Hematopoietic multipotent progenitor cell treated with erythropoietin and hydrocortisone succinate and interleukin-3 and kit ligand, for 15 days (in vitro differentiated cells): ENCODE measurements around the gene NBEA.
"Not testable (repeated sequence)": the region's sequence is repeated elsewhere in the genome, so short reads cannot be mapped to it uniquely, and the experiment has no call there.

Experiments
- DNase-seq: peaks from one replicate; pipeline ENCODE4 v3.0.0-alpha.2; 2015; ENCODE audit warnings: low spot score

NBEA gene

GRCh38 chr13:35389535-35389934, 447.5 kb downstream of the NBEA start:
- DNase-seq = no peak

GRCh38 chr13:35392768-35393167, 450.7 kb downstream of the NBEA start:
- DNase-seq = no peak

- no peak for DNase-seq
Measured at GRCh38 chr13:35393886-35394285, 451.8 kb downstream of the NBEA start.

GRCh38 chr13:35408285-35408684, 466.2 kb downstream of the NBEA start:
- not testable (repeated sequence) for DNase-seq

DNA sequence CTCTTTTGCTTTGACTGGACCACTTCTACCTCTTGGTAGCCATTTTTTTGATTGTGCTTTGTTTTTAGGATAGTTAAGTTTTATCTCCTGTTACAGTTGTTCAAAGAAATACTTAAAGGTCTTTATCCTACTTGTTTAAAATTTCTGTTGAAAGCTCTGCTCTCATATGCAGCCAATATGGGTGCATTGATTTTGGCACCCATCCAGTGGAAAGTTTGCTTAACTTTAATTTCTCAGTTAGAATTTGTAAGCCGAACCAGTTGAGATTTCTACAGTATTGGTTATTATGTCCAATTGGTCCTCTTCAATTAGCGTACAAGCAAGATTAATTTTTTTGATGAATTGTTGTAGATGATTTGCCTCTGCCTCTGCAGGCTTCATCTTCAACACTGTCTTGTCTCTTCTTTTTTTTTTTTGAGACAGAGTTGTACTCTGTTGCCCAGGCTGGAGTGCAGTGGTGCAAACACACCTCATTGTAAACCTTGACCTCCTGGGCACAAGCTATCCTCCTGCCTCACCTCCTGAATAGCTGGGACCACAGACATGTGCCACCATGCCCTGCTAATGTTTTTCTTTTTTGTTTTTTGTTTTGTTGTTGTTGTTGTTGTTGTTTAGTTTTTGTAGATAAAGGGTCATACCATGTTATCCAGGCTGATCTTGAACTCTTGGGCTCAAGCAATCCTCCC, 469.1 kb downstream of the NBEA start:
- no peak for DNase-seq

DNA sequence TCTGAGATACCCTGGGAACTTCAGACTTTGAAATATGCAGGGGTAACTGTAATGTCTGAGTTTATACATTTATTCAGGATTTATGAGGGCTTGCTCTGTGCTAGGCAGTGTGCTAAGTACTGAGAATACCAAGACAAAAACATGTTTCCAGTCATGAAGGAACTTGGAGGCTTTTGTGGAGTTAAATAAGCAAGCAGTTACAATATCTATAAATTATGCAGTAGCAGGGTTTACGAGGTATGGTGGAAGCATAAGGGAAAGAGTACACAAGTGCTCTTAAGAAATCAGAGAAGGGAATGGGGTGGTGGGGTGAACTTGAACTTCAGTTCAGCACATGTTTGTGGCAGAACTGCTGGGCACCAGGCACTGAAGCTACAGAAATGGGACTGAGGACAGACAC, 506.4 kb downstream of the NBEA start:
- no peak for DNase-seq

- no peak for DNase-seq
Measured at GRCh38 chr13:35449821-35450220, 507.8 kb downstream of the NBEA start.

GRCh38 chr13:35455022-35455421, 513.0 kb downstream of the NBEA start:
- no peak for DNase-seq

DNA sequence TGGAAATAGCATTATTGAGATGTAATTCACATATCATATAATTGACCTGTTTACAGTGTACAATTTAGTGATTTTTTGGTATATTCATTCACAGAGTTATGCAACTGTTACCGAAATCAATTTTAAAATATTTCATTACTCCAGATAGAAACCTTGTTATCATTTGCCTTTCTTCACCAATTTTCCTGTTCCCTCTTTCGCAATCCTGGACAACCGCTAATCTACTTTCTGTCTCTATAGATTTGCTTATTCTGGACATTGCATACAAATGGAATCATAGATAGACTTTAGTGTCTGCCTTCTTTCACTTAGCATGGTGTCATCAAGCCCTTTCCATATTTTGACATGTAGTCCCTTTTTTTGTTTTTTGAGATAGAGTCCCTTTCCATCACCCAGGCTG, 515.2 kb downstream of the NBEA start:
- DNase-seq = no peak

- DNase-seq = no peak
Measured at GRCh38 chr13:35460061-35460460, 518.0 kb downstream of the NBEA start.

- no peak for DNase-seq
Measured at GRCh38 chr13:35465371-35465770, 523.3 kb downstream of the NBEA start.

DNA sequence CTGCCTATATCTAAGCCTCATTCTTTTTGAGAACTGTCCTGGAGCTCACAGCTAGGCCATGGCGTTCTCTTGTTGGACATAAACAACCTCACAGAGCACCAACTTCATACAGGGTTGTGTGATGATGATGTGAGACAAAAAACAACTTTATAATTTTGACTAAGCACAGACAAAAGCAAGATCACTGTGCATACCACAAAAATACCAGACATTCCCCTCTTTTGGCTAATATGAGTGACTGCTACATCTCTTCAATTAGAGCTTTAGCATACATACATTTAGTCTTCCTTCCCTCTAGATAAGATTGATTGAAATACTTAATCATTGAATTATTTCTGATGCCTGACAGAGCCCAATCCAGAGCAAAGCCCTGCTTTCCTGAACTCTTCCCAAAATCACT, 526.1 kb downstream of the NBEA start:
- DNase-seq = no peak

DNA sequence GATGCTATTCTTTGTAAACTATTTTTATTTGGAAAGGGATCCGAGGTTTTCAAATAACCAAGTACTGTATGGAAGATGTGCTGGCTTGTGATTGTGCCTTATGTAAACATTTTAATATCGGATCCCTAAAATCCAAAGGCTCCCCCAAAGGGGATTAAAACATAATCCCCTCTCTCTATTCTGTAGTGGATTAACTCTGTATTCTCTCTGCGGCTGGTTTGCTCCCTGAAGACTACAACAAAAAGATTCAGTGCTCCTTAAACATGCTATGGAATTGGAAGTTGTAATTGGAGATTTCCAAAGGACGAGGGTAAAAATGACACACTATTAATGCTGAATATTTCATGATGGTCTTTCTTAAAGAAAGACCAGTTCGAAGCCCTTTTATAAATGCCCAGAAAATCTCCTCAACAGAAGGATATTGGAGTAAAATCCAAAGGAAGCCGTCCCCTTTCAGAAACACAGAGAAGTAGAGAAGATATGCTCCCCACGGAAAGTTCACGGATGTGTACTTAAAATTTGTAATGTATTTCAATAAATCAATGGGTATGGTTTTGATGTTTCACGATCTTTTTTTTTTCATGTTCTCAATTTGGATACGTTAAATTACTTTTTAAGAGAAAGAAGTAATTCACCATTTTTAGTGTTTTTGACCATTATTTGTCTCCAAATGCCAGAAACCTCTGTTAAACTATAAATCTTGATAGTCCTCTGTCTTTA, 527.9 kb downstream of the NBEA start:
- no peak for DNase-seq

DNA sequence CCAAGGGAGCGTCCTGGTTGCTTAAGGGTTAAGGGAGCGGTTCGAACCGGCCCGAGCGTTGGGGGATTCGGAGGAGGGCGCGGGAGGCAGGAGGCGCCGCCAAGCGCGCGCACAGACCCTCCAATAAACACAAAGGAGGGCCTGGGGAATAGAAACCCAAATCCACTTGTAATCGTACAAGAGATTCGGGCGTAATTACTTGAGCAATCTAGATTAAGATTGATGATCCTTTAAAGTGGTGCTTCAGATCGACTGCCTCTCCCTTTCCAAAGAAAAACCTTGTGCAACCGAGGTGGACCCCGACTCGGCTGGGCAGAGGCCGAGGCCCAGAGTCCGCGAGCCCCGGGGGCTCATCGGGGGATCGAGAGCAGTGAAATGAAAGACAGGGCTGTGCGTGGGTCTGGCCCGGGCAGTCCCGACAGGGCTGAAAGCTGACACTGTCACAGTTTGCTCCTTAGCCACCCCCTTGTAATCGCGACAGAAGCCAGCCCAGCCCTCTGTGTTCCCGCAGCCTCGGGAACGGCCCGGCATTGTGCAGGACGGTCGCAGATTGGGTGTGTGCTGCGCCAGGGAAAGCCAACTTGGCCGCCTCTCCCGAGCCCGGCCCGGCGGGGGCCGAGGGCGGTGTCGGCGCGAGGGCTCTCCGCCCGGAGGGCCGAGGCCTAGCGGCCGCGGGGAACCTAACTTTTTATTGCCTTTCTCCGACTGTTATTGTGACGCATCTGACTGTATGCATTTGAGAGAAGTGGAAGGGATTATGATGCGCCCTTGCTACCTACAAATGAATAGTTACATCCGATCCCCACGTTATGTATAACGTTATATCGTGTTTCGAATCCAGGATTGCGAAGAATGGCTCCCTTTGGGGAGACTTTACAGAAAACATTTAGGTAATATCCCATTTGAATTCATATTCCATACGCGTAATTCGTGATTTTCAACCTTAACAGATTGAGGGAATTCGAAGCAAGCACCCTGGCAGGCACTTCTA, 528.9 kb downstream of the NBEA start:
- no peak for DNase-seq

- DNase-seq = no peak
Measured at GRCh38 chr13:35471706-35472322, 529.7 kb downstream of the NBEA start.

- DNase-seq = no peak
Measured at GRCh38 chr13:35472323-35472881, 530.3 kb downstream of the NBEA start.

DNA sequence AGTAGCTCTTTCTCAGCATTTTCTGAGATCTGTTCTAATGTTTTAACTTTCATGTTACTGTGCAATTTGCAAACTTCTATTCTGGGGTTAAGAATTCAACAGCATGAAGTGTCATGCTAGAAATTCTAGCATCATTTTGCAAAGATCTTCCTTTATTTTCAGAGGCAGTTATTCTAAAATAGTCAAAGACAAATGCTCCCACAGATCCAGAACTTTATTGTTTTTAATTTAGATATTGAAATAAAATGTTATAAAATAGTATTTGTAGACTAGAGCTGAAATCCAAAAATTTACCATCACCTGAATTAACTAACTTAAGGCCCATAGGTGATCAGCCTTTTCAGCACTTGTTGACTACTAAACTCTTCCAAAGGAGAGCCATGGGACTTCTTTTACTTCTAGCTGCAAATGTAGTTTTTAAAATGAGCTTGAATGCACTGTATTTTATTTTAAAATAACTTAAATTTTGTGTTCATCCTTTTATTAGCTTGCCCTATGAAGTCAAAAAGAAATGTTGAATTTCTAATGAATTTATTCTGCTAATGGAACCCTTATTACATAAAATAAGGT, 531.2 kb downstream of the NBEA start:
- no peak for DNase-seq

DNA sequence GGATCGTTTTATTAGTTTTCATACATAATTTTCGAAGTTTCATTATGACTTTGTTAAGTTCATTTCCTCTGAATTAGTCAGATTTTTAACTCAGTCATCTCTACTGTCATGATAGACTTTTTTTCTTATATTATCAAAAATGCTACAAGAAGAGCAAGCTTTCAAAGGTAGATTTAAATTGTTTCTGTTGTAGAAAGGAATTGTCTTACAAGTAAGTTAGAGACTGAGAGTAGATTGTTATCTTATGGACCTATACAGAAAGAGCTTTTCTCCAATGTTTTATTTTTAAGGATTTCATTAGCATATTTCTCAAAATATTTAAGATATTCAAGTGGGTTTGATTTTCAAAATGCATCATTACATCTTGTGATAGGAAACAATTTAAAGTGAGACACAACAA, 531.7 kb downstream of the NBEA start:
- no peak for DNase-seq

DNA sequence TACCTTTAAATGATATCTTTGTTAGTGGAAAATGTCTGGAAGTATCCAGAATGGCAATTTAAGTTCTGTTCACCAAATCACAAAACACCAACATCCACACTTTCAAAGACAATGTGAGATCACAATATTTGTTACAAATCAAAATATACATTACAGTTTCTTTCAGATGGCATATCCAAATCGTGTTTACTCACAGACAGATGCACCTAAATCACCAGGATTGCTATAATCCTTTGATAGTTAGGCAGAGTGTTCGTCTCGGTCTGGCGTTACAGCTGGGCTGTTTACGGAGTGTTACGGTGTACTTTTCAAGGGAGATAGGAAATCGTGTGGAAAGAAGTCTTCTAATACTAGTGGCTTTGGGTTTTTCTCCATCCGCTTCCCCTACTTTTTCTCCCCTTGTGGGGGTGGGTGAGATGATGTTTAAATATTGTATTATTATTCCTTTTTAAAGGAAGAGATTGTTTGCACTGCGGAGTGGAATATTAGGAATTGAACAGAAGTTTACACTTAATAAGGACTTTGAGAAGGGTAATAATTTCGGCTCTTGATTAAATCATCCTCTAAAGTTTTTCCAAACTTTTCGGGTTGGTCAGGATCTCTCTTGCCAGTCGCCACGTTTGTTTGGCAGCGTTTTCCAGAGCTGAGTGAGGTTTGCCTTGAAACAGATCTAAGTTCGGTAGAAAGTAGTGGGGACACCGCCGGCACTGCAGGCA, 532.6 kb downstream of the NBEA start:
- DNase-seq = no peak

DNA sequence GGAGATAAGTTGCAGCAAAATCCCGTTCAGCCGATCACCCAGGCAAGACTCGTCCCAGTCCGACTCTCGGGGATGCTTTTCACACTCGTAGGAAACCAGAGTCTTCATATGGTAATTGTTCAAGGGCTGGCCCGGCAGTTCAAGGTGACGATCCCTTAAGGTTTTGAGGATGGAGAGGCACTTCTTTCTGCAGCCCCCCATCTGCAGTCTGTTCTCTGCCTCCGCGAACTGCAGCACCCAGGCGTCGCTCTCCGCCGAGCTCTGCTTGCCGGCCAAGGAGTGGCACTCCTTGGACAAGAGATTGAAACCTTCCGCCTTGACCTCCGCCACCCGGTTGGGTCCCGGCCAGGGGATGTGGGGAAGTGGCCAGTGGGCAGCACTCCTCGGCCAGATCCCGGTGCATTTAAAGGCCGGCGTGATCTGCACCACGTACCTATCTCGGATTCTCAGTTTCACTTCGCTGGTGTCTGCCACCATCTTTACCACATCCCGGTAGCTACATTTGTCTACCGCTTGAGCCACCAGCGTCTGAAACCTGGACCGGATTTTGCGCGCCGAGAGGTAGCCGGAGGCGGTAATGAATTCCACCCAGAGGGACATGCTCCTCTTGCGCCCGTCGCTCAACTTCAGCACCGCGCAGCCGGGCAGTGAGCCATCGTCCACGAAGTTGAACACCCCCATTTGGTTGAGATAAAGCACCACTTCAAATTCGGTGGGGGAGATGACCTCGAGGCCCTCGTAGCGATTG, 533.3 kb downstream of the NBEA start:
- DNase-seq = no peak
